Smooth muscle cell (in vitro differentiated cells): Measurements from ENCODE around the gene PTP4A2. TPM values are rescaled to one million over a fixed set of nuclear protein-coding genes. Genes with fewer than 3 reads are reported as not detected.

ENCODE experiments used
- DNase-seq: peaks from one replicate; lab custom pipeline; 2025; ENCODE audit not compliant: unreplicated experiment; lab: John Stamatoyannopoulos, UW
- H2AFZ ChIP-seq: fragments of 200-600 bp; sonication (generic); 2 replicates; pipeline ENCODE4 v1.6.0; 2016; ENCODE audit warnings: antibody characterized with exemption, low read depth, mild to moderate bottlenecking
- H3F3A ChIP-seq: fragments of 200-600 bp; sonication (generic); 2 replicates; pipeline ENCODE4 v1.6.0; 2017; ENCODE audit warnings: antibody characterized with exemption, low read depth
- H3K27ac ChIP-seq: fragments of 200-600 bp; sonication (generic); 2 replicates; pipeline ENCODE4 v1.5.1; 2016; ENCODE audit warnings: low read depth, mild to moderate bottlenecking
- H3K27me3 ChIP-seq: fragments of 200-600 bp; sonication (generic); 2 replicates; pipeline ENCODE4 v1.6.1; 2016; ENCODE audit warnings: low read depth, mild to moderate bottlenecking
- H3K36me3 ChIP-seq: fragments of 200-600 bp; sonication (generic); 2 replicates; pipeline ENCODE4 v1.5.1; 2016; ENCODE audit warnings: low read depth
- H3K4me1 ChIP-seq: fragments of 200-600 bp; sonication (generic); 2 replicates; pipeline ENCODE4 v1.5.1; 2016; ENCODE audit warnings: low read depth
- H3K4me2 ChIP-seq: fragments of 200-600 bp; sonication (generic); 2 replicates; pipeline ENCODE4 v1.6.0; 2016; ENCODE audit warnings: mild to moderate bottlenecking
- H3K4me3 ChIP-seq: fragments of 200-600 bp; sonication (generic); 2 replicates; pipeline ENCODE4 v1.5.1; 2016; ENCODE audit warnings: mild to moderate bottlenecking
- H3K79me2 ChIP-seq: fragments of 200-600 bp; sonication (generic); 2 replicates; pipeline ENCODE4 v1.6.0; 2016; ENCODE audit warnings: low read depth, mild to moderate bottlenecking
- H3K9ac ChIP-seq: fragments of 200-600 bp; sonication (generic); 2 replicates; pipeline ENCODE4 v1.6.0; 2016; ENCODE audit warnings: low read depth
- H3K9me3 ChIP-seq: fragments of 200-600 bp; sonication (generic); replicated peaks from 2 replicates; pipeline ENCODE4 v1.5.1; 2016; ENCODE audit warnings: low read depth
- H4K20me1 ChIP-seq: fragments of 200-600 bp; sonication (generic); 2 replicates; pipeline ENCODE4 v1.6.0; 2016; ENCODE audit warnings: low read depth
- WGBS: methylation state at CpG from one replicate; pipeline ENCODE4 v1.1.7; 2016; ENCODE audit warnings: low lambda C conversion rate; 5-methylcytosine and 5-hydroxymethylcytosine counted together
- polyA plus RNA-seq: library from polyadenylated mRNA; unstranded; fragments of >200 nt; fragmentation: Nextera tagmentation; extraction: Ambion mirVana; gene quantifications from 2 replicates; pipeline ENCODE4 v1.2.1, GENCODE V29; 2016
- total RNA-seq: library from RNA; depleted of rRNA; stranded (reverse); fragments of >200 nt; gene quantifications from 2 replicates; pipeline ENCODE4 v1.2.3, GENCODE V29; 2014
- TF ChIP-seq, protein P1 (sequence below): fragments of 200-600 bp; sonication (generic); IDR thresholded peaks from 2 replicates; pipeline ENCODE4 v1.5.1; 2017; ENCODE audit warnings: borderline replicate concordance, mild to moderate bottlenecking, antibody characterized with exemption; ENCODE audit not compliant: insufficient read depth, poor library complexity, severe bottlenecking

Gene PTP4A2
- total and polyA plus RNA-seq, 2 experiments from 2014 or later, result 334 to 460 TPM

- Histone ChIP-seq H3K9me3 (no peaks in the 10 kb centered on the region), H3K4me1 (no peaks in the 10 kb centered on the region), H3K9ac (no peak overlapping the region), H3F3A (no peaks in the 10 kb centered on the region), H4K20me1 (no peaks in the 10 kb centered on the region), H3K27ac (no peak overlapping the region), H3K27me3 (no peaks in the 10 kb centered on the region), H3K4me2 (no peak overlapping the region), H2AFZ (no peak overlapping the region), H3K36me3 (no peaks in the 10 kb centered on the region), H3K4me3 (no peak overlapping the region), H3K79me2 (no peaks in the 10 kb centered on the region)
- TF ChIP-seq, protein P1, sequence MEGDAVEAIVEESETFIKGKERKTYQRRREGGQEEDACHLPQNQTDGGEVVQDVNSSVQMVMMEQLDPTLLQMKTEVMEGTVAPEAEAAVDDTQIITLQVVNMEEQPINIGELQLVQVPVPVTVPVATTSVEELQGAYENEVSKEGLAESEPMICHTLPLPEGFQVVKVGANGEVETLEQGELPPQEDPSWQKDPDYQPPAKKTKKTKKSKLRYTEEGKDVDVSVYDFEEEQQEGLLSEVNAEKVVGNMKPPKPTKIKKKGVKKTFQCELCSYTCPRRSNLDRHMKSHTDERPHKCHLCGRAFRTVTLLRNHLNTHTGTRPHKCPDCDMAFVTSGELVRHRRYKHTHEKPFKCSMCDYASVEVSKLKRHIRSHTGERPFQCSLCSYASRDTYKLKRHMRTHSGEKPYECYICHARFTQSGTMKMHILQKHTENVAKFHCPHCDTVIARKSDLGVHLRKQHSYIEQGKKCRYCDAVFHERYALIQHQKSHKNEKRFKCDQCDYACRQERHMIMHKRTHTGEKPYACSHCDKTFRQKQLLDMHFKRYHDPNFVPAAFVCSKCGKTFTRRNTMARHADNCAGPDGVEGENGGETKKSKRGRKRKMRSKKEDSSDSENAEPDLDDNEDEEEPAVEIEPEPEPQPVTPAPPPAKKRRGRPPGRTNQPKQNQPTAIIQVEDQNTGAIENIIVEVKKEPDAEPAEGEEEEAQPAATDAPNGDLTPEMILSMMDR, result no peak
- no peak for DNase-seq
- 86% methylated on average over 5 of the region's 5 CpGs for WGBS
Observed at GRCh38 chr1:31861346-31861745, 76.8 kb downstream of the PTP4A2 start.

- Histone ChIP-seq H3K4me3 (no peak overlapping the region), H3K4me1 (no peaks in the 10 kb centered on the region), H3K27me3 (no peaks in the 10 kb centered on the region), H4K20me1 (no peaks in the 10 kb centered on the region), H3K9me3 (no peaks in the 10 kb centered on the region), H3F3A (no peaks in the 10 kb centered on the region), H3K79me2 (no peaks in the 10 kb centered on the region), H3K36me3 (no peaks in the 10 kb centered on the region), H3K4me2 (no peak overlapping the region), H3K9ac (no peak overlapping the region), H3K27ac (no peak overlapping the region), H2AFZ (no peak overlapping the region)
- WGBS, result 91% methylated on average over 7 of the region's 7 CpGs
- DNase-seq, result no peak
- TF ChIP-seq, protein P1, result no peak
Observed at GRCh38 chr1:31860581-31860980, 77.6 kb downstream of the PTP4A2 start.

GRCh38 chr1:31859719-31860118, 78.4 kb downstream of the PTP4A2 start:
- Histone ChIP-seq H3K9me3 (no peaks in the 10 kb centered on the region), H3K27ac (no peak overlapping the region), H3K4me2 (no peak overlapping the region), H4K20me1 (no peaks in the 10 kb centered on the region), H3K79me2 (no peaks in the 10 kb centered on the region), H3K36me3 (no peaks in the 10 kb centered on the region), H2AFZ (no peak overlapping the region), H3K9ac (no peak overlapping the region), H3K27me3 (no peaks in the 10 kb centered on the region), H3F3A (no peaks in the 10 kb centered on the region), H3K4me3 (no peak overlapping the region), H3K4me1 (no peaks in the 10 kb centered on the region)
- WGBS, result 97% methylated on average over 2 of the region's 2 CpGs
- TF ChIP-seq, protein P1, result no peak
- DNase-seq, result no peak

DNA sequence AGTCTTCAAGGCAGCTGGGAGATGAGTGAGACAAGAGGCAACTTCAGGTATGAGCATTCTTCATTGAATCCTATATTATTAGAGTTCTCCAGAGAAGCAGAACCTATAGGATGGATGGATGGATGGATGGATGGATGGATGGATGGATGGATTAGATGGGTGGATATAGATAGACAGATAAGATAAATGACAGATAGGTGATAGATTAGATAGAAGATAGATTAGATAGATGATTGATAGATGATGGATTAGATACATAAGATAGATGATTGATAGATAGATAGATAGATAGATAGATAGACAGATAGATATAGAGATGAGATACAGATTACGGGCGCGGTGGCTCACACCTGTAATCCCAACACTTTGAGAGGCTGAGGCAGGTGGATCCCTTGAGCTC, 79.1 kb downstream of the PTP4A2 start:
- DNase-seq, result no peak
- Histone ChIP-seq H3K4me3 (no peak overlapping the region), H2AFZ (no peak overlapping the region), H3K27ac (no peak overlapping the region), H3K9me3 (no peaks in the 10 kb centered on the region), H3K9ac (no peak overlapping the region), H3K27me3 (no peaks in the 10 kb centered on the region), H3K79me2 (no peaks in the 10 kb centered on the region), H3F3A (no peaks in the 10 kb centered on the region), H3K4me2 (no peak overlapping the region), H3K36me3 (no peaks in the 10 kb centered on the region), H4K20me1 (no peaks in the 10 kb centered on the region), H3K4me1 (no peaks in the 10 kb centered on the region)
- WGBS, result 100% methylated on average over 3 of the region's 3 CpGs
- TF ChIP-seq, protein P1, result no peak
